Measurements from ENCODE around the gene TARDBP. TPM values are rescaled to one million over a fixed set of nuclear protein-coding genes. Genes with fewer than 3 reads are reported as not detected.
"Not testable (repeated sequence)": the region's sequence is repeated elsewhere in the genome, so short reads cannot be mapped to it uniquely, and the experiment has no call there.

The TARDBP gene
- total RNA-seq, 1 experiment from 2014 or later: 35.1 TPM

GRCh38 chr1:11054181-11054580, 41.7 kb downstream of the TARDBP start:
- no peaks in the 10 kb centered on the region for H3K9me3 ChIP-seq (replicated peaks)
- H3K4me3 ChIP-seq: no peak overlapping the region
- H3K4me1 ChIP-seq (replicated peaks): peaks cover 7% of the 10 kb centered on the region
- H3K27me3 ChIP-seq (replicated peaks): no peaks in the 10 kb centered on the region
- peaks cover 36% of the 10 kb centered on the region for H3K36me3 ChIP-seq
- DNase-seq (ENCODE audit: low read depth in 1 of 2, low spot score in 2 of 2): no peak
- no peak overlapping the region for H3K27ac ChIP-seq

GRCh38 chr1:11054666-11055065, 42.2 kb downstream of the TARDBP start:
- Histone ChIP-seq H3K27me3 (replicated peaks) (no peaks in the 10 kb centered on the region), H3K36me3 (peaks cover 41% of the 10 kb centered on the region), H3K4me1 (replicated peaks) (peaks cover 11% of the 10 kb centered on the region), H3K9me3 (replicated peaks) (0 out of 2 replicates have a peak, but pooled peaks cover 2% of the 10 kb centered on the region), H3K27ac (no peak overlapping the region), H3K4me3 (no peak overlapping the region)
- no peak for DNase-seq (ENCODE audit: low read depth in 1 of 2, low spot score in 2 of 2)

- DNase-seq (ENCODE audit: low read depth in 1 of 2, low spot score in 2 of 2): no peak
- Histone ChIP-seq H3K4me1 (replicated peaks) (peaks cover 11% of the 10 kb centered on the region), H3K27ac (no peak overlapping the region), H3K36me3 (peaks cover 44% of the 10 kb centered on the region), H3K9me3 (replicated peaks) (0 out of 2 replicates have a peak, but pooled peaks cover 2% of the 10 kb centered on the region), H3K4me3 (no peak overlapping the region), H3K27me3 (replicated peaks) (no peaks in the 10 kb centered on the region)
Observed at GRCh38 chr1:11055676-11056075, 43.2 kb downstream of the TARDBP start.

GRCh38 chr1:11056504-11056903, 44.0 kb downstream of the TARDBP start:
- no peak overlapping the region for H3K27ac ChIP-seq
- 0 out of 2 replicates have a peak, but pooled peaks cover 2% of the 10 kb centered on the region for H3K9me3 ChIP-seq (replicated peaks)
- no peak for DNase-seq (ENCODE audit: low read depth in 1 of 2, low spot score in 2 of 2)
- H3K27me3 ChIP-seq (replicated peaks): no peaks in the 10 kb centered on the region
- no peak overlapping the region for H3K4me3 ChIP-seq
- peaks cover 17% of the 10 kb centered on the region for H3K4me1 ChIP-seq (replicated peaks)
- H3K36me3 ChIP-seq: peaks cover 44% of the 10 kb centered on the region

GRCh38 chr1:11057477-11057876, 45.0 kb downstream of the TARDBP start:
- Histone ChIP-seq H3K4me3 (no peak overlapping the region), H3K27ac (no peak overlapping the region), H3K36me3 (peaks cover 44% of the 10 kb centered on the region), H3K9me3 (replicated peaks) (0 out of 2 replicates have a peak, but pooled peaks cover 2% of the 10 kb centered on the region), H3K27me3 (replicated peaks) (no peaks in the 10 kb centered on the region), H3K4me1 (replicated peaks) (peaks cover 17% of the 10 kb centered on the region)
- DNase-seq (ENCODE audit: low read depth in 1 of 2, low spot score in 2 of 2): no peak

- 0 out of 2 replicates have a peak, but pooled peaks cover 2% of the 10 kb centered on the region for H3K9me3 ChIP-seq (replicated peaks)
- H3K27me3 ChIP-seq (replicated peaks): no peaks in the 10 kb centered on the region
- H3K4me3 ChIP-seq: no peak overlapping the region
- peaks cover 44% of the 10 kb centered on the region for H3K36me3 ChIP-seq
- H3K4me1 ChIP-seq (replicated peaks): peaks cover 17% of the 10 kb centered on the region
- no peak for DNase-seq (ENCODE audit: low read depth in 1 of 2, low spot score in 2 of 2)
- no peak overlapping the region for H3K27ac ChIP-seq
Observed at GRCh38 chr1:11058026-11058425, 45.6 kb downstream of the TARDBP start.

GRCh38 chr1:11058595-11059154, 46.2 kb downstream of the TARDBP start:
- Histone ChIP-seq H3K4me3 (peak overlapping the region; percentile 98), H3K27ac (peak overlapping the region; percentile 38; the same call in 1 of the 2 replicates), H3K9me3 (replicated peaks) (0 out of 2 replicates have a peak, but pooled peaks cover 2% of the 10 kb centered on the region), H3K27me3 (replicated peaks) (no peaks in the 10 kb centered on the region), H3K36me3 (peaks cover 45% of the 10 kb centered on the region), H3K4me1 (replicated peaks) (peaks cover 17% of the 10 kb centered on the region)
- no peak for DNase-seq (ENCODE audit: low read depth in 1 of 2, low spot score in 2 of 2)

GRCh38 chr1:11059155-11059967, 46.9 kb downstream of the TARDBP start:
- Histone ChIP-seq H3K4me1 (replicated peaks) (peaks cover 17% of the 10 kb centered on the region), H3K27ac (peak overlapping the region; percentile 38; the same call in 1 of the 2 replicates)
- DNase-seq (ENCODE audit: low read depth in 1 of 2, low spot score in 2 of 2): peak in 1 of 2 experiments; percentile 38

GRCh38 chr1:11059968-11060830, 47.7 kb downstream of the TARDBP start, which contains the start of gene SRM:
Gene SRM, minus strand, starts transcription at chr1:11060018. Its CDS starts 75 bp downstream, at chr1:11059943.
- Histone ChIP-seq H3K4me3 (peak within 1 kb of the TSS; percentile 98), H3K4me1 (replicated peaks) (peaks cover 17% of the 10 kb centered on the region), H3K27me3 (replicated peaks) (no peaks in the 10 kb centered on the region), H3K36me3 (peaks cover 56% of the 10 kb centered on the region), H3K9me3 (replicated peaks) (0 out of 2 replicates have a peak, but pooled peaks cover 2% of the 10 kb centered on the region), H3K27ac (peak within 1 kb of the TSS; percentile 38)
- DNase-seq (ENCODE audit: low read depth in 1 of 2, low spot score in 2 of 2): peak; percentile 78 to 89

More at GRCh38 chr1:11059155-11059967, 46.9 kb downstream of the TARDBP start:
- no peaks in the 10 kb centered on the region for H3K27me3 ChIP-seq (replicated peaks)
- H3K9me3 ChIP-seq (replicated peaks): 0 out of 2 replicates have a peak, but pooled peaks cover 2% of the 10 kb centered on the region
- peaks cover 50% of the 10 kb centered on the region for H3K36me3 ChIP-seq
- H3K4me3 ChIP-seq: peak overlapping the region; percentile 98

- peaks cover 60% of the 10 kb centered on the region for H3K36me3 ChIP-seq
Observed at GRCh38 chr1:11061652-11062365, 49.4 kb downstream of the TARDBP start.

GRCh38 chr1:11062965-11063401, 50.5 kb downstream of the TARDBP start:
- H3K4me1 ChIP-seq (replicated peaks): peaks cover 17% of the 10 kb centered on the region
- 0 out of 2 replicates have a peak, but pooled peaks cover 2% of the 10 kb centered on the region for H3K9me3 ChIP-seq (replicated peaks)
- peaks cover 59% of the 10 kb centered on the region for H3K36me3 ChIP-seq
- H3K27me3 ChIP-seq (replicated peaks): no peaks in the 10 kb centered on the region
- DNase-seq (ENCODE audit: low read depth in 1 of 2, low spot score in 2 of 2): no peak
- H3K27ac ChIP-seq: no peak overlapping the region
- H3K4me3 ChIP-seq: no peak overlapping the region

More at GRCh38 chr1:11061652-11062365, 49.4 kb downstream of the TARDBP start:
- Histone ChIP-seq H3K4me1 (replicated peaks) (peaks cover 17% of the 10 kb centered on the region), H3K27me3 (replicated peaks) (no peaks in the 10 kb centered on the region), H3K9me3 (replicated peaks) (0 out of 2 replicates have a peak, but pooled peaks cover 2% of the 10 kb centered on the region), H3K27ac (no peak overlapping the region), H3K4me3 (no peak overlapping the region)
- no peak for DNase-seq (ENCODE audit: low read depth in 1 of 2, low spot score in 2 of 2)

- not testable (repeated sequence) for H3K9me3 ChIP-seq (replicated peaks)
Observed at GRCh38 chr1:11063937-11064537, 51.6 kb downstream of the TARDBP start.

More at GRCh38 chr1:11063937-11064537, 51.6 kb downstream of the TARDBP start:
- not testable (repeated sequence) for DNase-seq (ENCODE audit: low read depth in 1 of 2, low spot score in 2 of 2); H3K27ac ChIP-seq; H3K27me3 ChIP-seq (replicated peaks); H3K4me3 ChIP-seq
- Histone ChIP-seq H3K4me1 (replicated peaks) (peaks cover 11% of the 10 kb centered on the region), H3K36me3 (peaks cover 61% of the 10 kb centered on the region)
